ENCODE measurements around the gene CPOX.

GRCh38 chr3:98581474-98581873, 11.9 kb downstream of the CPOX start:
- TF ChIP-seq CTCF (IDR thresholded peaks at IDR 0.05; ENCODE audit: low read length) (no peak), EZH2phosphoT487 (IDR thresholded peaks at IDR 0.05; ENCODE audit: low read length) (no peak), EZH2 (optimal IDR thresholded peaks at IDR 0.05; ENCODE audit: low read depth, low read length) (no peak)
